Measurements from ENCODE around the gene ABCC10. TPM values are rescaled to one million over a fixed set of nuclear protein-coding genes. Genes with fewer than 3 reads are reported as not detected.

ABCC10 gene
- total RNA-seq, 4 donors from 2014 or later = 7.0 to 12.9 (median 9.7) TPM

GRCh38 chr6:43452896-43453295 lies 25.6 kb downstream of the ABCC10 start:
- no peak for TF ChIP-seq CTCF (IDR thresholded peaks at IDR 0.05; ENCODE audit: low read depth)

- TF ChIP-seq CTCF (IDR thresholded peaks at IDR 0.05; ENCODE audit: low read depth) = no peak
Observed at GRCh38 chr6:43453831-43454230, 26.5 kb downstream of the ABCC10 start.

- no peak for TF ChIP-seq CTCF (IDR thresholded peaks at IDR 0.05; ENCODE audit: low read depth)
Observed at GRCh38 chr6:43454290-43454695, 27.0 kb downstream of the ABCC10 start.

- TF ChIP-seq CTCF (IDR thresholded peaks at IDR 0.05; ENCODE audit: low read depth) = no peak
Observed at GRCh38 chr6:43454696-43455530, 27.6 kb downstream of the ABCC10 start.

- TF ChIP-seq CTCF (IDR thresholded peaks at IDR 0.05; ENCODE audit: low read depth) = no peak
Observed at GRCh38 chr6:43455531-43456428, 28.4 kb downstream of the ABCC10 start, which contains the start of gene DLK2. Gene DLK2, minus strand, starts transcription at chr6:43455548. Its CDS starts 723 bp downstream, at chr6:43454825.

- TF ChIP-seq CTCF (IDR thresholded peaks at IDR 0.05; ENCODE audit: low read depth) = no peak
Observed at GRCh38 chr6:43457643-43458042, 30.3 kb downstream of the ABCC10 start.

GRCh38 chr6:43459535-43459934 lies 32.2 kb downstream of the ABCC10 start:
- TF ChIP-seq CTCF (IDR thresholded peaks at IDR 0.05; ENCODE audit: low read depth) = no peak

All from subcutaneous adipose tissue (tissue), 4 donors.